ENCODE measurements around the gene ADAMTS8.

ADAMTS8 gene

DNA sequence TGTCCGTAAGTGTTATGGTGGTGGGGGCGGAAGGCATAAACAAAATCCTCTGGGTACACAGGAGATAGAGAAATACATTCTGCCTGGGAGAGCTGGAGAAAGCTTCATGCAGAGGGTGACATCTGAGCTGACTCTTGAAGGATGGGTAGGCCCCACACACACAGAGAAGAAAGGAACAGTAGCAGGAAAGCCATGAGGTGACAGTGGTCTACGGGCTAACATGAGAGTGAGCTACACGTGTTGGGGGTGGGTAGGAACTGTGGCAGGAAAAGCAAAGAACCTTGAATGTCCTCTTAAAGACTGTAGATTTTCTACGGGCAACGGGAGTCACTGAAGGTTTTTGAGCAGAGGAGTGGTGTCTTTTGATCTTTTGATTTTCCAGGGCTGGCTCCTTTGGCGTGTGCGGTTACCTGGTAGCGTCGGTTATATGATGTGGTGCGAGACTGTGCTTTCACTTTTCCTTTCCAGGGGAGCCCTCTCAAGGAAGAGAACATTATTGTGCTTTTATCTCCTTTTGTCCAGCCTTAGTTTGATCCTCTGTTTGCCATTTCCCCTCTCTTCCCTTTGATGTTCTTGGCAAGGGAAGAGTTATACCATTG, 39.7 kb downstream of the ADAMTS8 start:
- TF ChIP-seq, protein P1, sequence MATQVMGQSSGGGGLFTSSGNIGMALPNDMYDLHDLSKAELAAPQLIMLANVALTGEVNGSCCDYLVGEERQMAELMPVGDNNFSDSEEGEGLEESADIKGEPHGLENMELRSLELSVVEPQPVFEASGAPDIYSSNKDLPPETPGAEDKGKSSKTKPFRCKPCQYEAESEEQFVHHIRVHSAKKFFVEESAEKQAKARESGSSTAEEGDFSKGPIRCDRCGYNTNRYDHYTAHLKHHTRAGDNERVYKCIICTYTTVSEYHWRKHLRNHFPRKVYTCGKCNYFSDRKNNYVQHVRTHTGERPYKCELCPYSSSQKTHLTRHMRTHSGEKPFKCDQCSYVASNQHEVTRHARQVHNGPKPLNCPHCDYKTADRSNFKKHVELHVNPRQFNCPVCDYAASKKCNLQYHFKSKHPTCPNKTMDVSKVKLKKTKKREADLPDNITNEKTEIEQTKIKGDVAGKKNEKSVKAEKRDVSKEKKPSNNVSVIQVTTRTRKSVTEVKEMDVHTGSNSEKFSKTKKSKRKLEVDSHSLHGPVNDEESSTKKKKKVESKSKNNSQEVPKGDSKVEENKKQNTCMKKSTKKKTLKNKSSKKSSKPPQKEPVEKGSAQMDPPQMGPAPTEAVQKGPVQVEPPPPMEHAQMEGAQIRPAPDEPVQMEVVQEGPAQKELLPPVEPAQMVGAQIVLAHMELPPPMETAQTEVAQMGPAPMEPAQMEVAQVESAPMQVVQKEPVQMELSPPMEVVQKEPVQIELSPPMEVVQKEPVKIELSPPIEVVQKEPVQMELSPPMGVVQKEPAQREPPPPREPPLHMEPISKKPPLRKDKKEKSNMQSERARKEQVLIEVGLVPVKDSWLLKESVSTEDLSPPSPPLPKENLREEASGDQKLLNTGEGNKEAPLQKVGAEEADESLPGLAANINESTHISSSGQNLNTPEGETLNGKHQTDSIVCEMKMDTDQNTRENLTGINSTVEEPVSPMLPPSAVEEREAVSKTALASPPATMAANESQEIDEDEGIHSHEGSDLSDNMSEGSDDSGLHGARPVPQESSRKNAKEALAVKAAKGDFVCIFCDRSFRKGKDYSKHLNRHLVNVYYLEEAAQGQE (IDR thresholded peaks at IDR 0.05; ENCODE audit: insufficient read depth in 1 of 2, low read depth in 2 of 2, low read length in 2 of 2), result no peak
- no peak for TF ChIP-seq TAF1 (IDR thresholded peaks at IDR 0.05; ENCODE audit: borderline replicate concordance, insufficient read depth, low read length)
- TF ChIP-seq FOXP2 (optimal IDR thresholded peaks at IDR 0.05; ENCODE audit: borderline replicate concordance, extremely low read depth, extremely low read length, insufficient read depth), result no peak
- no peak for TF ChIP-seq SIN3A (IDR thresholded peaks at IDR 0.05; ENCODE audit: borderline replicate concordance, insufficient read depth, low read length)
- no peak for TF ChIP-seq POLR2AphosphoS5 (IDR thresholded peaks at IDR 0.05; ENCODE audit: low read depth, low read length)

DNA sequence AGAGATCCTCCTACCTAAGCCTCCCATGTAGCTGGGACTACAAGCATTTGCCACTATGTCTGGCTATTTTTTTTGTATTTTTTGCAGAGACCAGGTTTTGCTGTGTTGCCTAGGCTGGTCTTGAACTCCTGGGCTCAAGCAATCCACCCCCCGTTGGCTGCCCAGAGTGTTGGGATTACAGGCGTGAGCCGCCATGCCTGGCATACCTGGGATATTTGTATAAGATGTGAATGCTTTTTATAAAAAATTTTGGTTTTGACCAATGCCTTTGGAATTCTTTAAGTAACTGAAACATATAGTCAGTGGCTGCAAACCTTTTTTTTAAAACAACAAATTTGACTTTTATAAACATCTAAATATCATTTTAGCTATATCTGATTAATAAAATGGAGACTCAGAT, 42.4 kb downstream of the ADAMTS8 start:
- no peak for TF ChIP-seq SIN3A (IDR thresholded peaks at IDR 0.05; ENCODE audit: borderline replicate concordance, insufficient read depth, low read length)
- TF ChIP-seq POLR2AphosphoS5 (IDR thresholded peaks at IDR 0.05; ENCODE audit: low read depth, low read length), result no peak
- no peak for TF ChIP-seq TAF1 (IDR thresholded peaks at IDR 0.05; ENCODE audit: borderline replicate concordance, insufficient read depth, low read length)
- no peak for TF ChIP-seq FOXP2 (optimal IDR thresholded peaks at IDR 0.05; ENCODE audit: borderline replicate concordance, extremely low read depth, extremely low read length, insufficient read depth)
- TF ChIP-seq, protein P1 (IDR thresholded peaks at IDR 0.05; ENCODE audit: insufficient read depth in 1 of 2, low read depth in 2 of 2, low read length in 2 of 2), result no peak

DNA sequence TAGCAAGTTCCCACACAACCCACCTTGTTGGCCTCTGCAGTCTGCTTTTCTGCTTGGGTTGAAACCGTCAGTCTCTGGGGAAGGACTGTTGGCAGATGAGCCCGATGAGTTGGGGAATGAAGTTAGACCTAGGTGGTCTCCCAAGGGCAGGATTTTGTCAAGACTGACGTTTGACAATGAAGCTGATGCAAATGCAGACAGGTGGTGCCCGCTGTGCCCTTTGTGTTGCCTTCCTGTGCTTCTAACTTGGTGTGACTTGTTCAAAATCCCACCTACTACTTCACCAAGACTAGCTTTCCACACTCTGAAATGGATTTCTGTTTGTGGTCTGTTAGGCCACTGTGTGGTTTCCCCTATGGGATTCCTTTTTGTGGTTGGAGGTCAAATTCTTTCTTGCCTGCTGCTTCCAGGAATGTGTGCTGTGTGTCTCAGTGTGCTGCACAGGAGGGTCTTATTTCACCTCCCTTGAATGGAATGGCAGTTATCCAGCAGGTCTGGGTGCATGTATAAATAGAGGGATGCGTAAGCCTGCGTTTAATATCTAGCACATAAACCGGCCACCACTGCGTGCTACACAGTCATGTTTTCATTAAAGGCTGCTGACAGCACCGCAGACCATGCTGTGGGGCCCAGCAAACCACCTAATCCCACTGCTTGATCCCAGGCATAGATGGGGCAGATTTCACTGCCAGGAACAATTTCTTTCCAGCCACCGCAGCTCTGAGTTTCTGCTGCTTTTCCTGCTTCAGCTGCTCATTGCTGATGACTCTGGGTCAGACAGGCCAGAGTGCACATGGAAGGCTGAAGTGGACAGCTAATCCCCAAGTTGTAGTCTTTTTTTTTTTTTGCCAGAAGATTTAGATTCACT, 44.8 kb downstream of the ADAMTS8 start:
- TF ChIP-seq SIN3A (IDR thresholded peaks at IDR 0.05; ENCODE audit: borderline replicate concordance, insufficient read depth, low read length), result no peak
- TF ChIP-seq, protein P1 (IDR thresholded peaks at IDR 0.05; ENCODE audit: insufficient read depth in 1 of 2, low read depth in 2 of 2, low read length in 2 of 2), result no peak
- TF ChIP-seq POLR2AphosphoS5 (IDR thresholded peaks at IDR 0.05; ENCODE audit: low read depth, low read length), result no peak
- TF ChIP-seq TAF1 (IDR thresholded peaks at IDR 0.05; ENCODE audit: borderline replicate concordance, insufficient read depth, low read length), result no peak
- TF ChIP-seq FOXP2 (optimal IDR thresholded peaks at IDR 0.05; ENCODE audit: borderline replicate concordance, extremely low read depth, extremely low read length, insufficient read depth), result no peak

- no peak for TF ChIP-seq TAF1 (IDR thresholded peaks at IDR 0.05; ENCODE audit: borderline replicate concordance, insufficient read depth, low read length)
- TF ChIP-seq SIN3A (IDR thresholded peaks at IDR 0.05; ENCODE audit: borderline replicate concordance, insufficient read depth, low read length), result no peak
- no peak for TF ChIP-seq POLR2AphosphoS5 (IDR thresholded peaks at IDR 0.05; ENCODE audit: low read depth, low read length)
- TF ChIP-seq, protein P1 (IDR thresholded peaks at IDR 0.05; ENCODE audit: insufficient read depth in 1 of 2, low read depth in 2 of 2, low read length in 2 of 2), result no peak
- TF ChIP-seq FOXP2 (optimal IDR thresholded peaks at IDR 0.05; ENCODE audit: borderline replicate concordance, extremely low read depth, extremely low read length, insufficient read depth), result no peak
These were observed 47.1 kb downstream of the ADAMTS8 start for GRCh38 chr11:130381317-130381716.

Measured in PFSK-1 (cell line).